Stimulated activated CD8-positive, alpha-beta memory T cell treated with anti-CD3 and anti-CD28 coated beads, Interleukin-12 subunit alpha, Interleukin-12 subunit beta, amount 100 ng/mL, for 24 hours (primary cell): ENCODE measurements around the gene C1QL1.

Source experiments
- DNase-seq: peaks from one replicate; pipeline ENCODE4 v3.0.0-alpha.2; 2020; ENCODE audit errors: extremely low read depth

Gene C1QL1

GRCh38 chr17:44968225-44969143 lies at the start of gene C1QL1:
Gene C1QL1 (minus strand): TSS chr17:44968303. CDS start chr17:44968048, 255 bp downstream.
- DNase-seq: peak; percentile 70

- DNase-seq: no peak
Measured at GRCh38 chr17:45016823-45017222, 48.7 kb upstream of the C1QL1 start.

- no peak for DNase-seq
Measured at GRCh38 chr17:45016237-45016636, 48.1 kb upstream of the C1QL1 start.

- DNase-seq: no peak
Measured at GRCh38 chr17:45013021-45013997, 45.2 kb upstream of the C1QL1 start.

- no peak for DNase-seq
Measured at GRCh38 chr17:45011767-45012166, 43.7 kb upstream of the C1QL1 start.

- DNase-seq: no peak
Measured at GRCh38 chr17:45009676-45010467, 41.8 kb upstream of the C1QL1 start.

- DNase-seq: no peak
Measured at GRCh38 chr17:45008216-45008615, 40.1 kb upstream of the C1QL1 start.

- DNase-seq: no peak
Measured at GRCh38 chr17:45006927-45007461, 38.9 kb upstream of the C1QL1 start.

- DNase-seq: no peak
Measured at GRCh38 chr17:45005700-45006099, 37.6 kb upstream of the C1QL1 start.

- DNase-seq: no peak
Measured at GRCh38 chr17:45004388-45004787, 36.3 kb upstream of the C1QL1 start.

GRCh38 chr17:45003877-45004276 lies 35.8 kb upstream of the C1QL1 start:
- no peak for DNase-seq

- DNase-seq: no peak
Measured at GRCh38 chr17:45001310-45001709, 33.2 kb upstream of the C1QL1 start.

- no peak for DNase-seq
Measured at GRCh38 chr17:44999433-44999832, 31.3 kb upstream of the C1QL1 start.

- DNase-seq: no peak
Measured at GRCh38 chr17:44998646-44999045, 30.5 kb upstream of the C1QL1 start.

- no peak for DNase-seq
Measured at GRCh38 chr17:44997733-44998520, 29.8 kb upstream of the C1QL1 start.

GRCh38 chr17:44996304-44996703 lies 28.2 kb upstream of the C1QL1 start:
- no peak for DNase-seq

GRCh38 chr17:44995436-44996001 lies 27.4 kb upstream of the C1QL1 start:
- no peak for DNase-seq

GRCh38 chr17:44992242-44992939 lies 24.3 kb upstream of the C1QL1 start:
- DNase-seq: no peak

GRCh38 chr17:44990994-44991393 lies 22.9 kb upstream of the C1QL1 start:
- no peak for DNase-seq
